Measurements from ENCODE around the gene EDIL3.
"Not testable (repeated sequence)": the region's sequence is repeated elsewhere in the genome, so short reads cannot be mapped to it uniquely, and the experiment has no call there.

Gene EDIL3

DNA sequence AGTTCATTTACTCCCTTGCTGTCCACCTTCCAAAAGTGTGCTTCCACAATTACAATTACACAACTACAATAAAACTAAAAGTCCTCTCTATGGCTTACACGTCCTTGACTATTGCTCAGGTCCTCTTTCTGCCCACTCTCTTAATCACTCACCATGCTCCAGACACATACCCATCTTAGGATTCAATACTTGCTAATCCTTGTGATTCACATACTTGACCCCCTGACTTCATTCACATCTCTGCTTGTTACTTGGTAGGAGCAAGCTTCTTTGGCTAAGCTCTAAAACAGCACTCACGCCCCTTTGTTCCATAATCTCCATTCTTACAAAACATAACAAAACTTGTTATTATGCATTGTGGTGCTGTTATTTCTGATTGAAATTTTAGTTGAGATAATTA lies 215.8 kb downstream of the EDIL3 start:
- Histone ChIP-seq H3K4me2 (ENCODE audit: low read length) (no peak overlapping the region), H3K27ac (ENCODE audit: low read length) (no peak overlapping the region), H4K20me1 (ENCODE audit: insufficient read depth, low read length) (no peaks in the 10 kb centered on the region), H3K9ac (ENCODE audit: low read length) (no peak overlapping the region), H3K79me2 (ENCODE audit: low read length) (no peaks in the 10 kb centered on the region), H3K27me3 (ENCODE audit: low read depth, low read length) (no peaks in the 10 kb centered on the region), H3K36me3 (replicated peaks; ENCODE audit: low read depth, low read length) (no peaks in the 10 kb centered on the region), H3K4me1 (ENCODE audit: low read length) (no peaks in the 10 kb centered on the region), H2AFZ (ENCODE audit: low read depth, low read length) (no peak overlapping the region), H3K4me3 (ENCODE audit: low read length) (no peak overlapping the region), H3K9me3 (ENCODE audit: insufficient read depth, low read length) (no peaks in the 10 kb centered on the region)
- no peak for TF ChIP-seq EZH2phosphoT487 (IDR thresholded peaks at IDR 0.05; ENCODE audit: low read depth)
- TF ChIP-seq, protein P1, sequence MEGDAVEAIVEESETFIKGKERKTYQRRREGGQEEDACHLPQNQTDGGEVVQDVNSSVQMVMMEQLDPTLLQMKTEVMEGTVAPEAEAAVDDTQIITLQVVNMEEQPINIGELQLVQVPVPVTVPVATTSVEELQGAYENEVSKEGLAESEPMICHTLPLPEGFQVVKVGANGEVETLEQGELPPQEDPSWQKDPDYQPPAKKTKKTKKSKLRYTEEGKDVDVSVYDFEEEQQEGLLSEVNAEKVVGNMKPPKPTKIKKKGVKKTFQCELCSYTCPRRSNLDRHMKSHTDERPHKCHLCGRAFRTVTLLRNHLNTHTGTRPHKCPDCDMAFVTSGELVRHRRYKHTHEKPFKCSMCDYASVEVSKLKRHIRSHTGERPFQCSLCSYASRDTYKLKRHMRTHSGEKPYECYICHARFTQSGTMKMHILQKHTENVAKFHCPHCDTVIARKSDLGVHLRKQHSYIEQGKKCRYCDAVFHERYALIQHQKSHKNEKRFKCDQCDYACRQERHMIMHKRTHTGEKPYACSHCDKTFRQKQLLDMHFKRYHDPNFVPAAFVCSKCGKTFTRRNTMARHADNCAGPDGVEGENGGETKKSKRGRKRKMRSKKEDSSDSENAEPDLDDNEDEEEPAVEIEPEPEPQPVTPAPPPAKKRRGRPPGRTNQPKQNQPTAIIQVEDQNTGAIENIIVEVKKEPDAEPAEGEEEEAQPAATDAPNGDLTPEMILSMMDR (IDR thresholded peaks at IDR 0.05; ENCODE audit: low read depth, low read length) = no peak

DNA sequence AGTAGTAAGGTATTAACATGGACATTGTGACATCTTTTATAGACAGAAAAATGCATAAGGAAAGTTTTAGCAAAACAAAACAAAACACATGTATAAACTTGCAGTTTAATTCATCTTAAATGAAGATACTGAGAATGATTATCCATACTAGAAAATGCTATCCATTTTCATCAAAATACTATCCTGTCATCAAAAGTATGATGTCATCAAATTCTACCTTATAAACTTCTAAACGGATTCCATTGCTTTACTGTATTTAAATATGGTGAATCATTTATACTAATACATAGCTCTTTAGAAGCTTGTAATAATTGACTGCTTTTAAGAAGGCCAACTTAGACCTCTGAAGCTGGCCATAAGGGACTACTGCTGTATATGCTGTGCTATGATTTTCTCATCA lies 221.0 kb downstream of the EDIL3 start:
- H2AFZ ChIP-seq (ENCODE audit: low read depth, low read length) = no peak overlapping the region
- H3K79me2 ChIP-seq (ENCODE audit: low read length) = no peaks in the 10 kb centered on the region
- H3K27me3 ChIP-seq (ENCODE audit: low read depth, low read length) = no peaks in the 10 kb centered on the region
- no peaks in the 10 kb centered on the region for H3K36me3 ChIP-seq (replicated peaks; ENCODE audit: low read depth, low read length)
- H4K20me1 ChIP-seq (ENCODE audit: insufficient read depth, low read length) = no peaks in the 10 kb centered on the region
- TF ChIP-seq, protein P1 (IDR thresholded peaks at IDR 0.05; ENCODE audit: low read depth, low read length) = no peak
- no peak for TF ChIP-seq EZH2phosphoT487 (IDR thresholded peaks at IDR 0.05; ENCODE audit: low read depth)
- no peaks in the 10 kb centered on the region for H3K9me3 ChIP-seq (ENCODE audit: insufficient read depth, low read length)
- no peak overlapping the region for H3K27ac ChIP-seq (ENCODE audit: low read length)
- no peak overlapping the region for H3K9ac ChIP-seq (ENCODE audit: low read length)
- no peak overlapping the region for H3K4me2 ChIP-seq (ENCODE audit: low read length)
- H3K4me3 ChIP-seq (ENCODE audit: low read length) = no peak overlapping the region
- no peaks in the 10 kb centered on the region for H3K4me1 ChIP-seq (ENCODE audit: low read length)

DNA sequence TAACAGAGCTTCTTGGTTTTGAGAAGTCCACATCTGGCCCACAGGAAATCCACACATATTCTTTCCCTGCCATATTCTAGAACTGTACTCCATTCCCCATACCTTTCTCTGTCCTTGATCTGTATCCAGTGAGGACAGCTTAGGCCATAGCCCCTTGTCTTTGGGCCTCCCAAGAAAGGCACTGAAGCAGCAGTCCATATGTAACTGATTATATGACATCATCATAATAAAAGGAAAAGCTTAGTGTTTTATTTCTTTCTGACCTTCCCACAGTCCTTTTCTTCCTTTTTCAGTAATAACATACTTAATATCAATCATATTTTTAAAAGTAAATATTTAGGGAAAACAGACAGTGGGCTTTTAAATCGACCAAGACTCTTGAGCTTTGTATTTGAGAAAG lies 222.0 kb downstream of the EDIL3 start:
- TF ChIP-seq EZH2phosphoT487 (IDR thresholded peaks at IDR 0.05; ENCODE audit: low read depth) = no peak
- TF ChIP-seq, protein P1 (IDR thresholded peaks at IDR 0.05; ENCODE audit: low read depth, low read length) = no peak
- Histone ChIP-seq H3K27ac (ENCODE audit: low read length) (no peak overlapping the region), H4K20me1 (ENCODE audit: insufficient read depth, low read length) (no peaks in the 10 kb centered on the region), H3K79me2 (ENCODE audit: low read length) (no peaks in the 10 kb centered on the region), H3K27me3 (ENCODE audit: low read depth, low read length) (no peaks in the 10 kb centered on the region), H3K9me3 (ENCODE audit: insufficient read depth, low read length) (no peaks in the 10 kb centered on the region), H3K36me3 (replicated peaks; ENCODE audit: low read depth, low read length) (no peaks in the 10 kb centered on the region), H3K4me1 (ENCODE audit: low read length) (no peaks in the 10 kb centered on the region), H3K4me3 (ENCODE audit: low read length) (no peak overlapping the region), H2AFZ (ENCODE audit: low read depth, low read length) (no peak overlapping the region), H3K9ac (ENCODE audit: low read length) (no peak overlapping the region), H3K4me2 (ENCODE audit: low read length) (no peak overlapping the region)

DNA sequence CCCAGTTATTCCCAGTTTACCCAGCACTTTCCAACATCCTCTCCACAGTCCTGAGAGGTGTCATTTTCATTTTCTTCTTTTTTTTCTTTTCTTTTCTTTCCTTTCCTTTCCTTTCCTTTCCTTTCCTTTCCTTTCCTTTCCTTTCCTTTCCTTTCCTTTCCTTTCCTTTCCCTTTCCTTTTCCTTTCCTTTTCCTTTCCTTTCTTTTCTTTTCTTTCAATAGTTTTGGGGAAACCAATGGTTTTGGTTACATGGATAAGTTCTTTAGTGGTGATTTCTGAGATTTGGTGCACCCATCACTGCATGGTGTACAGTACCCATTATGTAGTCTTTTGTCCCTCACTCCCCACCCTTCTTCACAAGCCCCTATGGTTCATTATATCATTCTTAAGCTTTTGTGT lies 224.0 kb downstream of the EDIL3 start:
- H3K27ac ChIP-seq (ENCODE audit: low read length); H4K20me1 ChIP-seq (ENCODE audit: insufficient read depth, low read length); H3K27me3 ChIP-seq (ENCODE audit: low read depth, low read length); H3K36me3 ChIP-seq (replicated peaks; ENCODE audit: low read depth, low read length); H2AFZ ChIP-seq (ENCODE audit: low read depth, low read length); H3K4me1 ChIP-seq (ENCODE audit: low read length); H3K4me3 ChIP-seq (ENCODE audit: low read length); H3K79me2 ChIP-seq (ENCODE audit: low read length); H3K9ac ChIP-seq (ENCODE audit: low read length); H3K4me2 ChIP-seq (ENCODE audit: low read length); H3K9me3 ChIP-seq (ENCODE audit: insufficient read depth, low read length): not testable (repeated sequence)

DNA sequence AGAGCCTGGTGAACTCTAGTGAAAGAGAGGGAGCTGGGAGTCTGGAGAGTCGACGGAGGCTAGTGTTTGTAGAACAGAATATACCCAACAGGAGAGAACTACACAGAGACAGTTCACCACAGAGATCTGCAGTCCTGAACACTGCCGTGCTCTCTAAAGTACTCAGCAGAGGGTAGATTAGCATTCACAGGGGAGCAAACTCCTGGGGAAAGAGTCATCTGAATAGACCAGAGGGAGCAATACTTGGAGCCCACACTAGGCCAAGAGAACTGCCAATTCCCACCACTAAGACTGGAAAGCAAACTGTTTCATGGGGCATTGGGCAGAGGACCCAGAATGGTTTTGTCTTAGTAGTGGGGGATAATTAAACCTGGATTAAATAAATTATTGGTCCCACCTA lies 235.6 kb downstream of the EDIL3 start:
- Histone ChIP-seq H3K79me2 (ENCODE audit: low read length) (no peaks in the 10 kb centered on the region), H3K27ac (ENCODE audit: low read length) (no peak overlapping the region), H3K4me2 (ENCODE audit: low read length) (no peak overlapping the region), H3K4me3 (ENCODE audit: low read length) (no peak overlapping the region), H4K20me1 (ENCODE audit: insufficient read depth, low read length) (no peaks in the 10 kb centered on the region), H3K9me3 (ENCODE audit: insufficient read depth, low read length) (no peaks in the 10 kb centered on the region), H3K36me3 (replicated peaks; ENCODE audit: low read depth, low read length) (no peaks in the 10 kb centered on the region), H3K4me1 (ENCODE audit: low read length) (no peaks in the 10 kb centered on the region), H3K27me3 (ENCODE audit: low read depth, low read length) (no peaks in the 10 kb centered on the region), H2AFZ (ENCODE audit: low read depth, low read length) (no peak overlapping the region), H3K9ac (ENCODE audit: low read length) (no peak overlapping the region)
- TF ChIP-seq EZH2phosphoT487 (IDR thresholded peaks at IDR 0.05; ENCODE audit: low read depth) = no peak
- TF ChIP-seq, protein P1 (IDR thresholded peaks at IDR 0.05; ENCODE audit: low read depth, low read length) = no peak
